ENCODE measurements around the gene AKT1S1. TPM values are rescaled to one million over a fixed set of nuclear protein-coding genes. Genes with fewer than 3 reads are reported as not detected.

AKT1S1 gene
- total and polyA plus RNA-seq, 7 donors, result 48.0 to 103 (median 57.7) TPM

- Histone ChIP-seq H3K27me3 (ENCODE audit: insufficient read depth in 3 of 3, low read length in 2 of 3) (no peaks in the 10 kb centered on the region), H3K36me3 (ENCODE audit: insufficient read depth in 1 of 2, low read depth in 1 of 2) (peaks cover 0 to 57% of the 10 kb centered on the region in 2 donors), H3K27ac (no peak overlapping the region), H3K4me1 (peaks cover 30% of the 10 kb centered on the region), H3K9me3 (no peaks in the 10 kb centered on the region), H3K4me3 (no peak overlapping the region)
- DNase-seq (peak; percentile 46 to 87), ATAC-seq (no peak)
- intact Hi-C loops (cut with DNase I), result no loop called here
- no peak for TF ChIP-seq CTCF (IDR thresholded peaks at IDR 0.05)
- 56 to 64% (median 57%) methylated on average over 23 to 25 of the region's 25 CpGs for WGBS, 3 donors
Measured at GRCh38 chr19:49924004-49924880, 47.1 kb upstream of the AKT1S1 start.

- intact Hi-C loops (cut with DNase I), result no loop called here
- H3K36me3 ChIP-seq (ENCODE audit: insufficient read depth in 1 of 2, low read depth in 1 of 2), result peaks cover 0 to 59% of the 10 kb centered on the region in 2 donors
- H3K4me1 ChIP-seq, result peaks cover 26% of the 10 kb centered on the region
- no peak for TF ChIP-seq CTCF (IDR thresholded peaks at IDR 0.05)
- no peak overlapping the region for H3K4me3 ChIP-seq
- H3K27me3 ChIP-seq (ENCODE audit: insufficient read depth in 3 of 3, low read length in 2 of 3), result no peaks in the 10 kb centered on the region
- 79 to 85% (median 81%) methylated on average over 31 of the region's 31 CpGs for WGBS, 3 donors
- no peaks in the 10 kb centered on the region for H3K9me3 ChIP-seq
- ATAC-seq (no peak), DNase-seq (peak in 1 of 2 donors; percentile 34)
- H3K27ac ChIP-seq, result no peak overlapping the region
Measured at GRCh38 chr19:49923055-49924003, 46.2 kb upstream of the AKT1S1 start.

- peak in 3 of 4 donors; percentile 15 to 22 (median 18) for ATAC-seq
- Histone ChIP-seq H3K9me3 (no peaks in the 10 kb centered on the region), H3K4me3 (no peak overlapping the region), H3K4me1 (peaks cover 14% of the 10 kb centered on the region), H3K27ac (no peak overlapping the region), H3K27me3 (ENCODE audit: insufficient read depth in 3 of 3, low read length in 2 of 3) (no peaks in the 10 kb centered on the region), H3K36me3 (ENCODE audit: insufficient read depth in 1 of 2, low read depth in 1 of 2) (peaks cover 0 to 58% of the 10 kb centered on the region in 2 donors)
- TF ChIP-seq CTCF (IDR thresholded peaks at IDR 0.05), result no peak
- intact Hi-C loops (cut with DNase I), result no loop called here
- peak in 1 of 2 donors; percentile 65 for DNase-seq
- 74 to 80% (median 76%) methylated on average over 22 of the region's 22 CpGs for WGBS, 3 donors
Measured at GRCh38 chr19:49921871-49922795, 45.0 kb upstream of the AKT1S1 start.

Measured in psoas muscle (tissue), 8 donors.